ENCODE data around the gene INSYN2A.

The INSYN2A gene

GRCh38 chr10:127148066-127148932 lies 48.1 kb downstream of the INSYN2A start:
- Mint-ChIP-seq H3K4me1 (peaks cover 45% of the 10 kb centered on the region), H3K27ac (no peak overlapping the region), H3K27me3 (ENCODE audit: low read depth, poor library complexity) (no peaks in the 10 kb centered on the region), H3K36me3 (ENCODE audit: low read depth) (peaks cover 11% of the 10 kb centered on the region), H3K4me3 (no peak overlapping the region), H3K9me3 (no peaks in the 10 kb centered on the region)
- DNase-seq = no peak
- no peak for TF ChIP-seq CTCF (IDR thresholded peaks at IDR 0.05)

GRCh38 chr10:127146661-127147060 lies 49.7 kb downstream of the INSYN2A start:
- DNase-seq = no peak
- no peak overlapping the region for H3K4me3 Mint-ChIP-seq
- no peaks in the 10 kb centered on the region for H3K9me3 Mint-ChIP-seq
- no peak for TF ChIP-seq CTCF (IDR thresholded peaks at IDR 0.05)
- H3K27ac Mint-ChIP-seq = no peak overlapping the region
- peaks cover 11% of the 10 kb centered on the region for H3K36me3 Mint-ChIP-seq (ENCODE audit: low read depth)
- H3K4me1 Mint-ChIP-seq = peaks cover 44% of the 10 kb centered on the region
- H3K27me3 Mint-ChIP-seq (ENCODE audit: low read depth, poor library complexity) = no peaks in the 10 kb centered on the region
